NCI-H2196 treated with DMSO at 0.1 percent for 48 hours (cell line): ENCODE data around the gene KSR1.

ENCODE experiments used
- DNase-seq: peaks from one replicate; lab custom pipeline; 2025; ENCODE audit not compliant: unreplicated experiment; lab: John Stamatoyannopoulos, UW

The KSR1 gene

GRCh38 chr17:27512511-27513346, 56.5 kb downstream of the KSR1 start:
- DNase-seq = no peak

- DNase-seq = no peak
These were observed 57.6 kb downstream of the KSR1 start for GRCh38 chr17:27513849-27514248.

GRCh38 chr17:27514595-27515413, 58.6 kb downstream of the KSR1 start:
- no peak for DNase-seq

DNA sequence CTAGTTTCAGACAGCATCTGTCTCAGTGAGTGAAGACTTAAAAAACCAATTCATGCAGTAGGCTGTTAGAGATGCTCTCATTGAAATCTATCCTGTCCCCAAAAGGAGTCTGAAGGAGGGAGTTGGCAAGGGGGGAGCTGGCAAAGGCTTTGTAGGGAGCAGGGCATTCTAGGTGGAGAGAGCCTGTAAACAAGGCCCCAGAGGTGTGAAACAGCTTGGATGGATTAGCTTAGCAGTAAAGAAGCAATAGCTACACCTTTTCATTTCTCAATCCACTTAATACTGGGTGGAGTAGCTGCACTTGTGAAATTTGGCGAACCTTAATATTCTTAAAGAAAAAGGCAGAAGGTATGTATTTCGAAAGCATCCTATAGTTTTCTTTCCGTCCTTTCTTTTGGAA, 61.8 kb downstream of the KSR1 start:
- DNase-seq = no peak

- no peak for DNase-seq
These were observed 62.6 kb downstream of the KSR1 start for GRCh38 chr17:27518545-27519521.

GRCh38 chr17:27519550-27519949, 63.3 kb downstream of the KSR1 start:
- no peak for DNase-seq

DNA sequence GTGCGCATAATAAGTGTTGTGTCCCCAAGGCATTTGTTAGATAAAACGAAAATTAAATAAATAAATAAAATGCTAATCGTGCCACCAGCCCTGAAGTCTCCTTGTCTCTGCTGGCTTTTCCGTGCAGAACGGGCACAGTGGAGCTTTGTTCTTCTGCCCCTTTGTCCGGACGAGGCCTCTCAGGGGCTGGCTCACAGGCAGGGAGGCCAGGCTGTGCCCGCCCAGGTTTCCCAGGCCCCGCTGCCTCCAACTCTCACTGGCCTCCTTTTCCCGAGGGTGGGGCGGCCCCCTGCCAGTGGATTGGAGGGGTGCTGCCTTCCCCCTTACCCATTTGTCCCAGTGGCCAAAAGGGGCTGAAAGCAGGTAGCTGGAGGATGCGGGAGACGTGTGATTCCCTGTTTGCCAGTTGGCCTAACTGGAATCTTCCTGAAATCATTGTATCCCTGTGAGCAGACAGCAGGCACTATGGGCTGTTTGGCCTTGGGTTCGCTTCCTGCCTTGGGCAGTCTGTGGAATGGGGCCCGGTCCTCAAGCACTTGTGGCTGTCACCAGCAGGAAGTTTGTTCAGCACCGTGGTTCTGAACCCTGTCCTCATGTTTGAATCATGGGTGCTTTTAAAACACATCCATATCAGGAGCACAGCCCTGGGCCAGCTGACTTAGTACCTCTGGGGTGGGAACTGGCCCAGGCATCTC, 64.4 kb downstream of the KSR1 start:
- DNase-seq = no peak

DNA sequence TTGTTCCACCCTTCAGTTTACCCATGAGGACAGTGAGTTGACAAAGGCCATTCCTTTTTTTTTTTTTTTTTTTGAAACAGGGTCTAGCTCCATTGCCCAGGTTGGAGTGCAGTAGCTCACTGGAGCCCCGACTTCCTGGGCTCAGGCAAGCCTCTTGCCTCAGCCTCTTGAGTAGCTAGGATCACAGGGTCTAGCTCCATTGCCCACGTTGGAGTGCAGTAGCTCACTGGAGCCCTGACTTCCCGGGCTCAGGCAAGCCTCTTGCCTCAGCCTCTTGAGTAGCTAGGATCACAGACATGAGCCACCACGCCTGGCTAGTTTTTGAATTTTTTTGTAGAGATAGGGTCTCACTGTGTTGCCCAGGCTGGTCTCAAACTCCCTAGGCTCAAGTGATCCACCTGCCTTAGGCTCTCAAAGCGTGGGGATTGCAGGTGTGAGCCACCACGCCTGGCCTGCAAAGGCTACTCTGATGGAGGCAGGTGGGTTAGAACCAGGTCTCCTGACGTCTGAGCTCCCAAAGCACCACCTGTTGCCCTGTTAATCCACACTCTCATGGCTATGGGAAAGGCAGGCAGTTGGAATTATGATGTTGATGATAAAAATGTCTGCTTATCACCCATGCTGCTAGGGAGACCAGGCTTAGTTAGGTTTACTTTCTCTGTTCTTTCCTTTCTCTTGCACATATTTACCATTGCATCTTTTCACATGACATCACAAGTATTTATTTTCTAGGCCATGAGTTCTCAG, 65.2 kb downstream of the KSR1 start:
- no peak for DNase-seq

DNA sequence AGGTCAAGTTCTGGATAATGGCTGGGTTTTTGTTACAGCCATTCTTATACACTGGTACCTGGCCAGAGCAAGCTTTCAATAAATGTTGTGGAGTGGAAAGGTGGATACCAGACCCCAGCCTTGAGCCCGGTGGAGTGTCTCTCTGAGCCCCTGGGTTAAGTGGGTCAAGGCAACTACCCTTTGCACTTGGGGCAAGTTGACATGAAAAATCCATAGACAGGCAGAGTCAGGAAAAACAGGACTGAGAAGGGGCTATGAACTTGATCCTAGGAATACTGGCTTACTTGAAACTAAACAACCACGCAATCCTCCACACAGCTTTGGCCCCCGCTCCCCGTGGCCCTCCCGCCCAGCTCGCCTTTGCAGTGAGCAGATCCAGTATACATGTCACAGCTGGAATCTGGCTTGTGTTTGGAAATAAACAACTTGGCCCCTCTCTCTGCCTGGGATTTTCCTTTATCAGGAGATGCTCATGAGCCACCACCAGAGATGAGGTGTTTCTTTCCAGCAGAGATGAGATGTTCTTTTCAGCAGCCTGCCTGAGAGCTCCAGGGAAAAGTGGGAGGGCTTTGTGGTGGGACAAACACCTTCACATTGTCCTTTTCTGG, 65.9 kb downstream of the KSR1 start:
- DNase-seq = no peak

DNA sequence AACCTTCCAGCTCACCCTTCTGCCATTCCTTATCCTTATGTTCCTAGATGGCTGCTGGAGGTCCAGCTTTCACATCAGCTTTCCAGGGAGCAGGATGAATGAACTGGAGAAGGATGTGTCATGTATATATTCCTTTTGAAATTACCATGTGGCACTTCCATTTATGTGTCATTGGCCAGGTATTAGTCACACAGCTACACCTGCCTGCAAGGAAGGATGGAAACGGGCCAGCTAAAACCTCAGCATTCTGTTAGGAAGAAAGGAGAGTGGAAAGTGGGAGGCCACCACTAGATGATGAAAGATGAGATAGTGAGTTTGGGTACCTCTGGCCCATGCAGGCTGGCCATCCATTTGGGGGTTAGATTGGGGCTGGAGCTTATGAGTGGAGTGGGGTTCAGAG, 67.5 kb downstream of the KSR1 start:
- no peak for DNase-seq

DNA sequence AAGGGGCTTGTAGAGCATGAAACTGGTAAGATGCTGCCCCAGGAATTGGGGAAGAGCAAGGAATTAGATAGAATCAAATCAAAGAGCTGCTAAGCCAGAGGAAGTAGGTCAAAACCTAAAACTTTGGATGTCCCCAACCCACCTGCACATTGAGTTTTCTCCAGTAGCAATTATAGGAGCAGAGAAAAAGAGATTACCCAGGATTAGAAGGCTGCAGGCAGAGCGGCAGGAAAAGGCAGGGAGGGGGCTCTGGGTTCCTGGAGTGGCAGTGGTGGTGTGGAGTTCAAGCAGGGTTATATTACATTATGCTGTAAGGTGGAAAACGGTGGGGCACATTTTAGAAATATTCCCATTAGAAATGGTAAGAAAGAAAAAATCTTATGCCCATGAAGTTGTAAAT, 68.3 kb downstream of the KSR1 start:
- DNase-seq = no peak

DNA sequence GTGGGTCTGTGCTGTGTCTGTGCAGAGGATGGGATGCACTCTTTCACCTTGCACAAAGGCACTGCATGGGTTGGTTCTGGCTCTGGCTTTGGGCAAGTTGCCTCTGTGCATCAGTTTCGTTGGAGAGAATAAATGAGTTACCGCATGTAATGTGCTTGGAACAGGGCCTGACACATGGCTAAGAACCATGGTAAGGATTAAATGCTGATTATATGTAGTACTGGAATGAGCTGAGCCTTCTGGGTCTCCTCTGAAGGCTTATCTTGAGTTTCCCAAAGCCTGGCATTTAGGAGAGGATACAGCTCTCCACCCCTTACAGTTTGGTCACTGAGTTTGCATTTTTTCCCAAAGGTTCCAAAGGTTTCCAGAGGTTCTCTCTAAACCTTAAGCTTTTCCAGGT, 69.1 kb downstream of the KSR1 start:
- DNase-seq = no peak

DNA sequence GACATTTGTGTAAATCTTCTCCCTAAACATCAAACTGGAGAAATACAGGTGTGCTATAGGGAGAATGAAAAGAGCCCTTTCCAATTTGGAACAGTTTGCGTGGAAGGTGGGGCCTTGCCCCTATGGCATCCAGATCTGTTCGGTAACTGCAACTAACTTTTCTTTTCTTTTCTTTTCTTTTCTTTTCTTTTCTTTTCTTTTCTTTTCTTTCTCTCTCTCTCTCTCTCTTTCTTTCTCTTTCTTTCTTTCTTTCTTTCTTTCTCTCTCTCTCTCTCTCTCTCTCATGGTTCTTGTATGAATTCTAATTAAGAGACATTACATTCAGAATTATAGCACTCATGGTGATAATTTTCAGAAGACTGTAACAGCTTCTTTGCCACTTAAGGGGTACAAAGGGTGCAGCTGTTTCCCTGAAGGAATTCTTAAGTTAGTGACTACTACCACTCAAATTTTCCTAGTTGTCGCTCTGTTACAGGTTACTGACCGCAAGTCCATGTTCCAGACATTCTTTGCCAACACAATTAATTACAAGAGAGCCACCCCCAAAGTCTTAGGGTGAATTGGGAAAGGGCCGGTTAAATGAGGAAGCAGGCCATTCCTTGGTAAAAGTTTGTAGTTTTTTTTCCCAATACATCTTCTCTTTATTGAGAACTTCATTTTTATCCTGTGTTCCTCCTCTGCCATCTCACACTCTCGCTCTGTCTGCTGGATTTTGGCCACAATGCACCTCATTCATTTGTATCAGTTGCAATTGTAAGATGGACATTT, 69.8 kb downstream of the KSR1 start:
- DNase-seq = no peak

GRCh38 chr17:27526604-27527002, 70.4 kb downstream of the KSR1 start:
- DNase-seq = no peak

DNA sequence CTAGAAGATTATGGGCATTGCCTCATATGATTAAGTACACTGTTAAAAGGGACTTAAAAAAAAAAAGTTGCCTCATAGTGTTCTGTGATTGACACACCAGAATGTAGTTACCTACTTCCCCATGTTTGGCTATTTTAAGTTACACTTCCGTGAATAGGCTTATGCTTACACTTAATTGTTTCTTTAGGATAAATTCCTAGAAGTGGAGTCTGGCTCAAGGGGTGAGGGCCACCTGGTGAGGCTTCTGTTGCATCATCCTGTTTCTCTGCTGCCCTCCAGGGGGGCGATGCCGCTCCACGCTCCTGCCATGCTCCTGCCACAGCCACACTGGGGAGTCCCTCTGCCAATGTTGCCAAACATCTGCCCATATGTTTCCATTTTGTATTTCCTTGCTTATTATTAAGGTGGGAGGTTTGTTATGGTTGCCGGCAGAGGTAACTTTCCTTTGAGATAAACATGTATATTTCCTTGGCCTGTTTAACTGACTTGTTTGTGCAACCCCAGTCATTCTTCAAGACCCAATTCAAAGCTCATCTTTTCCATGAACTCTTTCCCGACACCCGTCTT, 73.1 kb downstream of the KSR1 start:
- DNase-seq = no peak

GRCh38 chr17:27530764-27531391, 74.6 kb downstream of the KSR1 start:
- no peak for DNase-seq

GRCh38 chr17:27531469-27531961, 75.3 kb downstream of the KSR1 start:
- DNase-seq = no peak
